GM19043 (cell line): ENCODE results near the gene TJP1.
"Not testable (repeated sequence)": the region's sequence is repeated elsewhere in the genome, so short reads cannot be mapped to it uniquely, and the experiment has no call there.

Experiments used
- ATAC-seq: cut with Tn5 transposase; IDR thresholded peaks from one replicate; pipeline ENCODE4 v1.9.1; 2021; ENCODE audit warnings: low read depth; ENCODE audit not compliant: unreplicated experiment

TJP1 gene

GRCh38 chr15:29840054-29840453 is 17.8 kb upstream of the TJP1 start:
- no peak for ATAC-seq

GRCh38 chr15:29838352-29839010 is 16.2 kb upstream of the TJP1 start:
- no peak for ATAC-seq

DNA sequence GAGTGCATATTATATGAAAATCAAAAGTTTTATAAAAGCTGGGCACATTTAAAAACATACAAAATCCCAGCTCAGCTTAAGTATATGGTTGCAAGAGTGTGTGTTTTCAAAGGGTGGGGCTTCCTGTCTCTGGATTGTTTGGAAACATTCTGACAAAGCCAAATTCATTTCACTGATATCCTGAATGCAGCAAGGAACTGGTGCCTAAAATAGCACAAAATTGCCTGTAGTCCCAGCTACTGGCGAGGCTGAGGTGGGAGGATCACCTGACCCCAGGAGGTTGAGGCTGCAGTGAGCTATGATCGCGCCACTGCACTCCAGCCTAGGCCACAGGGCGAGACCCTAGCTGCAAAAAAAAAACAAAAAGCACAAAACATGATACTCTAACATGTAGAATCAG is 13.0 kb upstream of the TJP1 start:
- ATAC-seq: no peak

GRCh38 chr15:29832709-29833108 is 10.4 kb upstream of the TJP1 start:
- no peak for ATAC-seq

DNA sequence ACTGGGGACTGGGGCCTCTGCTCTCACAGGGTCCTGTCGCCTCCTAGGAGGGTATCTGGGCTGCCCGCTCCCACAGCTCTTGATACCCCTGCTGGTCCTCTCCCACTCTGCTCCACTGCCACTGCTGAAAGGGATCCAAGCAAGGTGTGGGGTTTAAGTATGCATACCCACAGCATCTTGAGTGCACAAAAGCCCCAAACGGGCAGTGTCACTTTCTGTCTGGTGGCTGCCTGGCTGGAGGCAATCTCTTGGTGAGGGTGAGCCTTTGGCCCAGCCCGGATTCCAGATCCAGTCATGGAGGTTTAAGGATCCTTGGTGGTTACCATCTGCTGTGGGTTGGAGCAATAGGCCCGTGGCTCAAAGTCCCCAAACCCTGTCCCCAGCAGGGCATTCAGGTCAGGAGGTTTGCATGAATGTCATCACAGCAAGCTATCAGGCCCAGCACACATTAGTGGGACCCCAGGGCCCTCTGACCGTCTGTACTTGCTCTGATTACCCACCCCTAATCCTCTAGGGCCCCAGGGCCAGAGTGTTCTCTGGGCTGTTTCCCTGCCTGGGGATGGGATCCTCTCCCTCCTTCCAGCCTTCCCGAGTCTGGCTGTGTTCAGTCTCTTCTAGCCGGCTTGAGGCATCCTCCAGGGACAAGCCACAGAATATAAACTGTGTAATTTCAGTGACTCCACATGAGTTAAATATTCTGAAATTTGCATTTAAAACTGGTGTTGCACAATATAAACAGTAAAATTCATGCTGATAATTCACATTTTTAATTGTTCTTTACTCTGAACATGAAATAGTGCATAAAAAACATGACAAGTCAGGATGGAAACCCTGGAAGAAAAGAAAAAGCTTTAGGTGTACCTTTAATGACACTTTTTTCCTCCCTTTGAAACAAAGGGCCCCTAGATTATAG is 4.9 kb upstream of the TJP1 start:
- no peak for ATAC-seq

GRCh38 chr15:29825227-29825626 is 3.0 kb upstream of the TJP1 start:
- ATAC-seq: no peak

- ATAC-seq: no peak
Measured at GRCh38 chr15:29822684-29823459, 604 bp upstream of the TJP1 start.

GRCh38 chr15:29821416-29822099 is 710 bp downstream of the TJP1 start:
- ATAC-seq: no peak

DNA sequence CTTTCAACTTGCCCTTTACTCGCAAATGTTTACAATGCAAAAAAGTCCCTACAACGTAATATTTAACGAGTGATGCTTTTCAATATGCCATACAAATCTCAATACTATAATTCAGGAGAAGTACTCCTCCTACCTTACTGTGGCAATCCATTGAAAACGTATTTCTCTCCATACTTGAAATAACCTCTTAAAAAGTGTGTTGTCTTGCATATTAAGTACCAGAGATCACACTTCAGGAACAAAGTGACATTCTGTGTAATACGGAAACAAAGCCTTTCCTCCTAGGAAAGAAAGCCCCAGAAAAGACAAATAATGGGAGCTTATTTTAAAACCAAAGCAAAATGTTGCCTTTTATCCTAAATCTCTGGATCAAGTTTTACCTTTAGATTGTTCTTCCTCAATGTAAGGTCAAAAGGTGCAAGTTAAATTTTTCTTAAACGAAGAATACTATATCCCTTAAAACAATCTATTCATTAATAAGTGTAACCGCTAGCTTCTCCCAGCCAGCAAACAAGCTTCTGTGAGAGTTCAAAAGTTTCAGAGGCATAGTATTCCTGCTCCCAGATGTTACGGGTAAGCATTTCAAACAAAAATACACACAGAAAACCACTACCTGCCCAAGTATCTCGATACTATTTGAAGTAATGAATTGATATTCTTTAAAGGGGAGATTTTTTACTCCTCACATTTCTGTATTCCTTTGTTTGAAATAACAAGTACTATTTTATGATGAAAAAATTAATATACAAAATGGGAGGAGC is 1.7 kb downstream of the TJP1 start:
- no peak for ATAC-seq

- ATAC-seq: no peak
Measured at GRCh38 chr15:29819979-29820378, 2.3 kb downstream of the TJP1 start.

- no peak for ATAC-seq
Measured at GRCh38 chr15:29818141-29818540, 4.1 kb downstream of the TJP1 start.

- not testable (repeated sequence) for ATAC-seq
Measured at GRCh38 chr15:29817455-29817854, 4.8 kb downstream of the TJP1 start.

- no peak for ATAC-seq
Measured at GRCh38 chr15:29815000-29815710, 7.1 kb downstream of the TJP1 start.

GRCh38 chr15:29813009-29813408 is 9.3 kb downstream of the TJP1 start:
- no peak for ATAC-seq

- no peak for ATAC-seq
Measured at GRCh38 chr15:29812384-29812694, 9.9 kb downstream of the TJP1 start.

DNA sequence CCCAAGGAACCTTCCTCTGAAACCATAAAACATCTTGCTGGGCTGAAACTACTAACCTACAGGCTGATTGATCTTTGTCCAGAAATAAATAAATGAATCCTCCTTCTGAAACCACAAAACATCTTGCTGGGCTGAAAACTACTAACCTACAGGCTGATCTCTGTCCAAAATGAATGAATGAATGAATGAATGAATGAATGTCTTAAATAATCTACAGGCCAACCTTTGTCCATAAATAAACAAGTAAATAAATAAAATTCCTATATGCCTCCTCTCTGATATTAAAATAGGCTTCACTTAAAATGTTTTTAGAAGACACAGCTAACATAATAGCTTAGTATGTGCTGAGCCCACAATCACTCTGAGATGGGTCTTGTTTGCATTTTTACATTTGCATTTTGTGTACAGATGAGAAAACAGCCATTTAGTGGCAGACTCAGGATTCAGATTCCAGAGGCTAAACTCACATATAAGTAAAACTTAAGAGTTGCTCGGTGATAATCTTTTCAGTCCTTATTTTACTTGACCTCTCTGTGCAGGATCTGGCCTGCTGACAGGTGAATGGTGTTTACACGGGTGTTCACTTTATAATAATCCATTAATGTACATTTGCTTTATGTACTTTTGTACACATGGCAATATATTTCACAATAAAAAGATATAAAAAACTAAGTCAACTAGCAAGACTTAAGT is 10.4 kb downstream of the TJP1 start:
- no peak for ATAC-seq

DNA sequence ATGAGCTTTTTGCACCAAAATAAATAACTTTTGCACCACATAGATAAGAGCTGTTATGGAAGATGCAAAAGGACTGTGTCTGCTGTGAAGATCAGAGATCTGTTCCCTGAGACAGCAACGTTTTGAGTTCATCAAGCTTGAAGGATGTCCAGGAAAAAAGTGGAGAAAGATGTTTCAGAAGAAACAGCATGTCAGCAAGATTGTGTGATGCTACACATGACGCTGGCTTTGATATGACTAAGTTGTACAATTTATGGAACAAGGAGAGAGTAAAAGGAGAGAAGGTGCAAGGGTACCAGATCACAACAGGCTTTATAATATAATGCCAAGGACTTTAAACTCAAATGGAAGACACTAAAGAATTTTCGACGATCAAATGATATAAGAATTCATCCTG is 16.6 kb downstream of the TJP1 start:
- ATAC-seq: no peak

DNA sequence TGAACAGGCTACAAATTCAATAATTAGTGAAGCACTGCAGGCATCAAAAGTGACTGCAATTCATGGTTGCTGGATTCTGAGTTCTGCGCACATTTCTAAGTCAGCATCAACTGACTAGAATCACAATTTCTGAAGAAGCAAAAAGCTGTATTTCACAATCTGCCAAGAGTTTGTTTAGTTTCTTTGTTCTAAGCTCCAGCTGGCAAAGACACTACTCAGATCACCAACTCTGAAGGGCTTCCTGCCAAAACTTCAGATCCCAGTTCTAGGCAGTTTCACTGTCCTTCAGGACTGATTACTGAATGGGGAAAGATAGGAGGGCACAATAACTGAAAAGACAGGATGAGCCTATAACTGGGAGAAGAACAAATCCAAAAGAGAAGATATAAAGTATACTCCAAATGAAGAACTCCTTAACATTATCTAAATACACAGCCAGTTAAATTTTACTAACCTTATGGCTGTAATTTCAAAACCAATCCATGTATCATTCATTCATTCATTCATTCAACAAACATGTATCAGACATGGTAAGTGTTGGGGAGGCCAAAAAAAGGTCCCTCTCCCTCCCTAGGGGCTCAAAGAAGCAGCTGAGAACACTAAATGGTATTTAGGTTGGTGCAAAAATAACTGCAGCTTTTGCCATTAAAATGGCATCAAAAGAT is 17.1 kb downstream of the TJP1 start:
- no peak for ATAC-seq
